Gastrocnemius medialis (tissue), 4 donors: ENCODE results near the gene TXNIP. TPM values are rescaled to one million over a fixed set of nuclear protein-coding genes. Genes with fewer than 3 reads are reported as not detected.

Source experiments
- ATAC-seq, 2 donors: fragments of 150-250 bp; one replicate each; pipeline ENCODE4 v1.9.1; 2016
- DNase-seq, 2 donors: peaks; one replicate each; pipeline ENCODE4 v3.0.0-alpha.2; 2019
- H3K27ac ChIP-seq, 4 donors: fragments of 200-600 bp; sonication (generic); 1 replicate in 1 of 4; 2 replicates in 3 of 4; pipeline ENCODE4 v1.5.1; 2016 to 2018; ENCODE audit warnings: mild to moderate bottlenecking in 2 of 4, moderate library complexity in 1 of 4
- H3K27me3 ChIP-seq, 3 donors: fragments of 200-600 bp; sonication (generic) in 2 of 3; 1 replicate in 1 of 3; 2 replicates in 2 of 3; pipeline versions ENCODE4 v1.5.1 to v1.6.0; 2016 to 2019; ENCODE audit warnings: mild to moderate bottlenecking in 1 of 3, moderate library complexity in 1 of 3
- H3K36me3 ChIP-seq, 2 donors: fragments of 200-600 bp; sonication (generic) in 1 of 2; one replicate each; pipeline ENCODE4 v1.5.1; 2017 to 2018
- H3K4me1 ChIP-seq, 2 donors: fragments of 200-600 bp; sonication (generic) in 1 of 2; one replicate each; pipeline ENCODE4 v1.5.1; 2016 to 2017; ENCODE audit warnings: mild to moderate bottlenecking in 2 of 2
- H3K4me3 ChIP-seq, 4 donors: fragments of 200-600 bp; sonication (generic) in 3 of 4; 1 replicate in 1 of 4; 2 replicates in 3 of 4; pipeline ENCODE4 v1.5.1; 2016 to 2019; ENCODE audit warnings: mild to moderate bottlenecking in 2 of 4
- H3K9me3 ChIP-seq, 3 donors: fragments of 200-600 bp; sonication (generic) in 2 of 3; 1 replicate in 1 of 3; 2 replicates in 2 of 3; pipeline ENCODE4 v1.5.1; 2016 to 2019
- CTCF ChIP-seq, 5 experiments: fragments of 450-650 bp in 3 of 5; fragments of 200-600 bp in 2 of 5; sonication (generic) in 2 of 5; IDR thresholded peaks in 4 of 5; conservative IDR thresholded peaks in 1 of 5; 1 replicate in 4 of 5; 2 replicates in 1 of 5; pipeline ENCODE4 v1.5.1; 2016 to 2019; ENCODE audit warnings: antibody characterized with exemption in 5 of 5, mild to moderate bottlenecking in 3 of 5, moderate library complexity in 3 of 5
- POLR2A ChIP-seq, 2 donors: fragments of 450-650 bp; IDR thresholded peaks; one replicate each; pipeline ENCODE4 v1.6.1; 2017; ENCODE audit warnings: antibody characterized with exemption in 2 of 2, mild to moderate bottlenecking in 2 of 2, moderate library complexity in 2 of 2
- in situ Hi-C, 4 donors: fragments of 200-750 bp; cut with MboI; loops; one replicate each; pipeline versions ENCODE4 v1.15.0 to v1.8.0; 2017; ENCODE audit warnings: low sequenced_read_pairs in 4 of 4
- intact Hi-C: fragments of 100-400 bp; cut with DNase I; formaldehyde crosslinking; loops from one replicate; pipeline ENCODE4 v1.15.1; 2023; ENCODE audit warnings: low total_unique reads
- total RNA-seq, 4 donors: library from RNA; depleted of rRNA; stranded (reverse); fragments of >200 nt; gene quantifications; one replicate each; pipeline versions ENCODE4 v1.1.0 to v1.2.3, GENCODE V29; 2016

The TXNIP gene
- total RNA-seq, 4 donors from 2014 or later: 1,815 to 2,839 (median 2,202) TPM

- ATAC-seq (no peak), DNase-seq (no peak)
- Histone ChIP-seq H3K4me3 (no peak overlapping the region), H3K27ac (peak overlapping the region; percentile 88 to 99 (median 96)), H3K36me3 (peaks cover 0 to 56% of the 10 kb centered on the region in 2 donors), H3K9me3 (no peaks in the 10 kb centered on the region), H3K27me3 (no peaks in the 10 kb centered on the region), H3K4me1 (peaks cover 31 to 37% of the 10 kb centered on the region in 2 donors)
- intact Hi-C loops (no loop called here), in situ Hi-C loops (no loop called here)
- TF ChIP-seq POLR2A (IDR thresholded peaks at IDR 0.05) (no peak), CTCF (IDR thresholded peaks at IDR 0.05 in 4 of 5, conservative IDR thresholded peaks at IDR 0.05 in 1 of 5) (no peak)
Measured at GRCh38 chr1:145944532-145944931, 51.8 kb downstream of the TXNIP start.

GRCh38 chr1:145942871-145943270 lies 53.5 kb downstream of the TXNIP start:
- in situ Hi-C loops (no loop called here), intact Hi-C loops (no loop called here)
- DNase-seq: no peak
- Histone ChIP-seq H3K36me3 (peaks cover 0 to 60% of the 10 kb centered on the region in 2 donors), H3K4me1 (peaks cover 15 to 24% of the 10 kb centered on the region in 2 donors), H3K27ac (peak overlapping the region; percentile 69 to 97 (median 92)), H3K4me3 (no peak overlapping the region), H3K9me3 (no peaks in the 10 kb centered on the region), H3K27me3 (no peaks in the 10 kb centered on the region)
- no peak for ATAC-seq
- TF ChIP-seq CTCF (IDR thresholded peaks at IDR 0.05 in 4 of 5, conservative IDR thresholded peaks at IDR 0.05 in 1 of 5) (no peak), POLR2A (IDR thresholded peaks at IDR 0.05) (no peak)

Other genes with a start within 250 kb of the TXNIP start
- gene RNF115, start 172.5 kb downstream of the TXNIP start, total RNA-seq: 10 to 100 TPM; 16.1 to 65.4 (median 37.3) TPM
- gene POLR3C, start 172.4 kb downstream of the TXNIP start, total RNA-seq: 10 to 100 TPM; 23.0 to 27.8 (median 26.4) TPM
- 1 to 10 TPM in 1 of 4 donors, under 1 TPM in 2, not detected in 1; 0.46 to 2.2 (median 0.51) TPM for gene NUDT17, start 150.9 kb downstream of the TXNIP start, total RNA-seq
- gene PIAS3, start 137.5 kb downstream of the TXNIP start, total RNA-seq: 10 to 100 TPM; 26.2 to 40.0 (median 35.7) TPM
- gene ANKRD35, start 110.7 kb downstream of the TXNIP start, total RNA-seq: 10 to 100 TPM in 2 of 4 donors, 1 to 10 TPM in 2; 8.0 to 19.5 (median 10.7) TPM
- gene ITGA10, start 86.5 kb downstream of the TXNIP start, total RNA-seq: 10 to 100 TPM in 3 of 4 donors, 1 to 10 TPM in 1; 6.4 to 20.0 (median 14.7) TPM
- gene PEX11B, start 77.9 kb downstream of the TXNIP start, total RNA-seq: 10 to 100 TPM; 23.2 to 46.0 (median 31.7) TPM
- 100 to 1,000 TPM; 199 to 589 (median 381) TPM for gene RBM8A, start 69.1 kb downstream of the TXNIP start, total RNA-seq
- gene LIX1L, start 38.6 kb downstream of the TXNIP start, total RNA-seq: 100 to 1,000 TPM in 1 of 4 donors, 10 to 100 TPM in 3; 37.1 to 108 (median 75.4) TPM
- 10 to 100 TPM in 1 of 4 donors, 1 to 10 TPM in 3; 3.3 to 19.0 (median 6.7) TPM for gene ANKRD34A, start 32.0 kb downstream of the TXNIP start, total RNA-seq
- 10 to 100 TPM; 43.5 to 78.8 (median 59.4) TPM for gene POLR3GL, start 31.9 kb downstream of the TXNIP start, total RNA-seq
- 100 to 1,000 TPM; 274 to 585 (median 420) TPM for gene HJV, start 25.2 kb upstream of the TXNIP start, total RNA-seq
- 1 to 10 TPM in 1 of 4 donors, under 1 TPM in 3; 0.55 to 4.0 (median 0.94) TPM for gene NBPF10, start 148.2 kb upstream of the TXNIP start, total RNA-seq
- 10 to 100 TPM in 3 of 4 donors, 1 to 10 TPM in 1; 3.3 to 54.9 (median 19.1) TPM for gene NOTCH2NLA, start 232.4 kb upstream of the TXNIP start, total RNA-seq